Measurements from ENCODE around the gene PTPRF.

The PTPRF gene

GRCh38 chr1:43540653-43541071, 10.0 kb downstream of the PTPRF start:
- TF ChIP-seq CTCF (IDR thresholded peaks at IDR 0.05; ENCODE audit: borderline replicate concordance, control extremely low read depth, extremely low read depth, insufficient read depth, missing control alignments), result no peak
- in situ Hi-C loops (cut with MboI; ENCODE audit: low sequenced_read_pairs, unreplicated experiment), result loop anchor here (25.0 kb wide), 1 partner anchor 397 kb away; the partner anchor contains the start of genes ARTN and IPO13
- DNase-seq (ENCODE audit: low spot score), result no peak

DNA sequence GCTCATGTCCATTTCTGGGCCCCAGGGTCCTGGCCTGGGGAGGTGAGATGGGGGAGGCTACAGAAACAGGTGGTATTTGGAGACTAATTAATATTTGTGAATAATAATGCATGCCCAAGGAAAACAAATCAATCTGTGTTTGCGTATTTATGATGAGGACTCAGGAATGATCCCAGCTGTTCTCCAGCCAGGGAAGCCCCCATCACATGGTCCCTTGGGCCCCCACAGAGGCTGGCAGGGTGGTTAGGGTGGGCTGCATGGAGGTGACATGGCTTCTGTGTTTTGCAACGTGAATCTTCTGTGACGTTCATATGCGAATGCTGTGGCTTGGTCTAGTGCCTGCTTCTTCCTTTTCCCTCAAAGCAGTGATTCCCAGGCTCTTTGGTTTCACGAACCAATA, 10.5 kb downstream of the PTPRF start:
- DNase-seq (ENCODE audit: low spot score), result no peak
- no peak for TF ChIP-seq CTCF (IDR thresholded peaks at IDR 0.05; ENCODE audit: borderline replicate concordance, control extremely low read depth, extremely low read depth, insufficient read depth, missing control alignments)
- in situ Hi-C loops (cut with MboI; ENCODE audit: low sequenced_read_pairs, unreplicated experiment), result loop anchor here (25.0 kb wide), 1 partner anchor 396 kb away; the partner anchor contains the start of genes ARTN and IPO13

DNA sequence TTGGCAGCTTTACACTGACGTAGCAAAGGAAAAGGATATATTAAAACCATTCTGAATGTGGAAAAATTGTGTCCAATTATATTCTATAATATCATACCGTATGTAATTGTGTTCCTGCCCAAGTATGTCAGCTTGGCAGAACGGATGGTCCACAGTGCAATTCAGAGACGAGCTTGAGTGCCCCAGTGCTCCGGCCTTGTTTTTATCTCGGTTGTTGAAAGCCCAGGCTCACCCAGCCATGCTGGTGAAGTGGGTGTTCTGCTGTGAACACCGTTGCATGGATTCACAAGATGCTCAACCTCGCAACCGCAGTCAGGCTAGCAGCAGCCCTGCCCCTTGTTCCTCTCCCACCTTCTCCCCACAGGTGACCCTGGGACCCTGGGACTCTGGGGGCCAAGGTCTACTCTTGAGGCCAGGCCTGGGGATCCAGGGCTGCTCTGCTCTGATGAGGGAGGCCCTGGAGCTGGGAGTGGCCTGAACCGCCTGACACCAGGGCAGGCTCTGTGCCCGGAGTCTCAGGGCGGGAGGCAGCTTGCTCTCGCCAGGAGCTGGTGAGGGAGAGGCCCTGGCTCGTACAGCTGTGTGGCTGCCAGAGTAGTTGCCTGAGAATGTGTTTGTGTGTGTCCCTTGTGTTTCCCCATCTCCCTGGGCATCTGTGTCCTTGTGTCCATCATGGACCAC, 11.2 kb downstream of the PTPRF start:
- TF ChIP-seq CTCF (IDR thresholded peaks at IDR 0.05; ENCODE audit: borderline replicate concordance, control extremely low read depth, extremely low read depth, insufficient read depth, missing control alignments), result no peak
- in situ Hi-C loops (cut with MboI; ENCODE audit: low sequenced_read_pairs, unreplicated experiment), result loop anchor here (25.0 kb wide), 1 partner anchor 395 kb away; the partner anchor contains the start of genes ARTN and IPO13
- DNase-seq (ENCODE audit: low spot score), result no peak

DNA sequence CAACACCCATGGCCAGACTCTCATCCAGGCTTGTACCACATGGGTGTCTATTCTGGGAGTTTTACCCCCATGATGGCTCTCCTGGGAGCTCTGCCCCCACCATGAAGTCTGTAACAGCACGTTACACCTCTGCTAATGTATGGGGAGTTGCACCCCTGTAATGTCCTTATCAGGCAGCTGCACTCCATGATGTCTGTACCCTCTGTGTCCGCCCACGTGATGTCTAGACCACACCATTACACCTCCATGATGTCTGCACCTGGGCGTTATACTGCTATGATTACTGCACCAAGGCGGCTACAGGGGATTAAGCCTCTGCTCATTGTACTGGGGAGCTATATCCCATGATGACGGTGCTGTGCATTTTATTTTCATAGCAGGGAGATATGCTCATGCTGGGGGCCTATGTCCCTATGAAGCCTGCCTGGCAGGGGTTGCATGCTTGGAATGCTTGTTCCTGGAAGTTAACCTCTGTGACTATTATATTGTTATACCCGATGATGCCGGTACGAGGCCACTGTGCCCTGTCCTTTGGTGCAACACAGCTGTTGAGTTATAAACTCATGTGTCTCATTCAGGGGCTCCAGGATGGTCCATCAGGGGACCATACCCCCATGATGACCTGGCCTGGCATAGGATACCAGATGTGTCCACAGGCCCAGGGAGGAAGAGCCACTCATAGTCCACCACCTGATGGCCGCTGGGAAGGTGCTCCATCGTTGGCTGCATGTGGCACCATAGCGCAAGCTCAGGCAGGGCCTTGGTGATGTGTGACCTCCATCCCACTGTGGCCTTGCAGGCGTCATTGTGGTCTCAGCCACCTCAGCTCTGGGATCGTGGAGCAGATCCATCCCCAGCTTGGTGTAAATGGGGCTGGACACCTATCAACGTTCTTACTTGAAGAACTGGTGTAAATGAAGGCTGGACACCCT, 12.1 kb downstream of the PTPRF start:
- in situ Hi-C loops (cut with MboI; ENCODE audit: low sequenced_read_pairs, unreplicated experiment), result loop anchor here (25.0 kb wide), 1 partner anchor 395 kb away; the partner anchor contains the start of genes ARTN and IPO13
- TF ChIP-seq CTCF (IDR thresholded peaks at IDR 0.05; ENCODE audit: borderline replicate concordance, control extremely low read depth, extremely low read depth, insufficient read depth, missing control alignments), result no peak
- DNase-seq (ENCODE audit: low spot score), result no peak

- no peak for DNase-seq (ENCODE audit: low spot score)
- TF ChIP-seq CTCF (IDR thresholded peaks at IDR 0.05; ENCODE audit: borderline replicate concordance, control extremely low read depth, extremely low read depth, insufficient read depth, missing control alignments), result no peak
- in situ Hi-C loops (cut with MboI; ENCODE audit: low sequenced_read_pairs, unreplicated experiment), result loop anchor here (25.0 kb wide), 1 partner anchor 394 kb away; the partner anchor contains the start of genes ARTN and IPO13
Observed at GRCh38 chr1:43543567-43543966, 12.9 kb downstream of the PTPRF start.

- in situ Hi-C loops (cut with MboI; ENCODE audit: low sequenced_read_pairs, unreplicated experiment), result loop anchor here (25.0 kb wide), 1 partner anchor 392 kb away; the partner anchor contains the start of genes ARTN and IPO13
- no peak for DNase-seq (ENCODE audit: low spot score)
- no peak for TF ChIP-seq CTCF (IDR thresholded peaks at IDR 0.05; ENCODE audit: borderline replicate concordance, control extremely low read depth, extremely low read depth, insufficient read depth, missing control alignments)
Observed at GRCh38 chr1:43545339-43545694, 14.6 kb downstream of the PTPRF start.
